ENCODE data around the gene ASPHD1.
A peak's percentile ranks its signal among the peaks of the same experiment; 100 is the strongest.

The ASPHD1 gene

DNA sequence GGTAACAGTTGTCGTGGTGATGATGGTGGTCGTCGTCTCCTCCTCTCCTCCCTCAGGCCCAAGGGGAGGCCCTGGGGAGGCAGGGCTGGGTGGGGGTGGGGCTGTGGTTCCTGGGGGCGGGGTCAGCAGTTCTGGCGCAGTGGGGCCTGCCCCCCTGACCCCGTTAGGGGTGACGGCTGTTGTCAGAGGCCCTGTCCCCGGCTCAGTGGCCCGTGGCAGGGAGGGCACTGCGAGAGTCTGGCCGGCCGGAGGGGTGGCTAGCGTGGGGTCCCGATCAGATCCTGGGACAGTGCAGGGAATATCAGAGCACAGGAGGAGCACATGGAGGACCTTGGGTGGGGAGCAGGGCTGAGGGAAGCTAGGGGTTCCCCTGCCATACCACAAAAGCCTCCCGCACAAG, 3.4 kb upstream of the ASPHD1 start:
- TF ChIP-seq TAF1 (IDR thresholded peaks at IDR 0.05; ENCODE audit: borderline replicate concordance, insufficient read depth, low read length) = no peak
- TF ChIP-seq SIN3A (IDR thresholded peaks at IDR 0.05; ENCODE audit: borderline replicate concordance, insufficient read depth, low read length) = no peak
- TF ChIP-seq POLR2AphosphoS5 (IDR thresholded peaks at IDR 0.05; ENCODE audit: low read depth, low read length) = no peak
- TF ChIP-seq, protein P1, sequence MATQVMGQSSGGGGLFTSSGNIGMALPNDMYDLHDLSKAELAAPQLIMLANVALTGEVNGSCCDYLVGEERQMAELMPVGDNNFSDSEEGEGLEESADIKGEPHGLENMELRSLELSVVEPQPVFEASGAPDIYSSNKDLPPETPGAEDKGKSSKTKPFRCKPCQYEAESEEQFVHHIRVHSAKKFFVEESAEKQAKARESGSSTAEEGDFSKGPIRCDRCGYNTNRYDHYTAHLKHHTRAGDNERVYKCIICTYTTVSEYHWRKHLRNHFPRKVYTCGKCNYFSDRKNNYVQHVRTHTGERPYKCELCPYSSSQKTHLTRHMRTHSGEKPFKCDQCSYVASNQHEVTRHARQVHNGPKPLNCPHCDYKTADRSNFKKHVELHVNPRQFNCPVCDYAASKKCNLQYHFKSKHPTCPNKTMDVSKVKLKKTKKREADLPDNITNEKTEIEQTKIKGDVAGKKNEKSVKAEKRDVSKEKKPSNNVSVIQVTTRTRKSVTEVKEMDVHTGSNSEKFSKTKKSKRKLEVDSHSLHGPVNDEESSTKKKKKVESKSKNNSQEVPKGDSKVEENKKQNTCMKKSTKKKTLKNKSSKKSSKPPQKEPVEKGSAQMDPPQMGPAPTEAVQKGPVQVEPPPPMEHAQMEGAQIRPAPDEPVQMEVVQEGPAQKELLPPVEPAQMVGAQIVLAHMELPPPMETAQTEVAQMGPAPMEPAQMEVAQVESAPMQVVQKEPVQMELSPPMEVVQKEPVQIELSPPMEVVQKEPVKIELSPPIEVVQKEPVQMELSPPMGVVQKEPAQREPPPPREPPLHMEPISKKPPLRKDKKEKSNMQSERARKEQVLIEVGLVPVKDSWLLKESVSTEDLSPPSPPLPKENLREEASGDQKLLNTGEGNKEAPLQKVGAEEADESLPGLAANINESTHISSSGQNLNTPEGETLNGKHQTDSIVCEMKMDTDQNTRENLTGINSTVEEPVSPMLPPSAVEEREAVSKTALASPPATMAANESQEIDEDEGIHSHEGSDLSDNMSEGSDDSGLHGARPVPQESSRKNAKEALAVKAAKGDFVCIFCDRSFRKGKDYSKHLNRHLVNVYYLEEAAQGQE (IDR thresholded peaks at IDR 0.05; ENCODE audit: insufficient read depth in 1 of 2, low read depth in 2 of 2, low read length in 2 of 2) = no peak
- TF ChIP-seq FOXP2 (optimal IDR thresholded peaks at IDR 0.05; ENCODE audit: borderline replicate concordance, extremely low read depth, extremely low read length, insufficient read depth) = no peak

DNA sequence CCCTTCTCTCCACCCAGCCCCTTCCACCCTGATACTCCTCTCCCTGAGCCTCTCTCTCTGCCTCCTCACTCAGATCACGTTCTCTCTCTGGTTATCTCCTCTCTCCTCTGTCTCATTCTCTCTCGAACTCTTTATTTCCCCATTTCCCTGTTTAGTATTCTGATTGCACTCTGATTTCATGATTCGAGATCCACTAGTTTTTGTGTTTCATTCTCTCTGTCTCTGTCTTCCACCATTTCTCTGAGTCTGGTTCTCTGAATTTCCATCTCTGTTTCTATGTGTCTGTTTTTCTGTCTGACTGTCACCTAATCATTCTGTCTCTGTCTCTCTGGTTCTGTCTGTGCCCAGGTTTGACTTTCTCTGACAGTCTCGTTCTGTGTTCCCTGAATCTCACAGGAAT, 3.0 kb upstream of the ASPHD1 start:
- TF ChIP-seq SIN3A (IDR thresholded peaks at IDR 0.05; ENCODE audit: borderline replicate concordance, insufficient read depth, low read length) (no peak), POLR2AphosphoS5 (IDR thresholded peaks at IDR 0.05; ENCODE audit: low read depth, low read length) (no peak), TAF1 (IDR thresholded peaks at IDR 0.05; ENCODE audit: borderline replicate concordance, insufficient read depth, low read length) (no peak), FOXP2 (optimal IDR thresholded peaks at IDR 0.05; ENCODE audit: borderline replicate concordance, extremely low read depth, extremely low read length, insufficient read depth) (no peak)
- TF ChIP-seq, protein P1 (IDR thresholded peaks at IDR 0.05; ENCODE audit: insufficient read depth in 1 of 2, low read depth in 2 of 2, low read length in 2 of 2) = no peak

DNA sequence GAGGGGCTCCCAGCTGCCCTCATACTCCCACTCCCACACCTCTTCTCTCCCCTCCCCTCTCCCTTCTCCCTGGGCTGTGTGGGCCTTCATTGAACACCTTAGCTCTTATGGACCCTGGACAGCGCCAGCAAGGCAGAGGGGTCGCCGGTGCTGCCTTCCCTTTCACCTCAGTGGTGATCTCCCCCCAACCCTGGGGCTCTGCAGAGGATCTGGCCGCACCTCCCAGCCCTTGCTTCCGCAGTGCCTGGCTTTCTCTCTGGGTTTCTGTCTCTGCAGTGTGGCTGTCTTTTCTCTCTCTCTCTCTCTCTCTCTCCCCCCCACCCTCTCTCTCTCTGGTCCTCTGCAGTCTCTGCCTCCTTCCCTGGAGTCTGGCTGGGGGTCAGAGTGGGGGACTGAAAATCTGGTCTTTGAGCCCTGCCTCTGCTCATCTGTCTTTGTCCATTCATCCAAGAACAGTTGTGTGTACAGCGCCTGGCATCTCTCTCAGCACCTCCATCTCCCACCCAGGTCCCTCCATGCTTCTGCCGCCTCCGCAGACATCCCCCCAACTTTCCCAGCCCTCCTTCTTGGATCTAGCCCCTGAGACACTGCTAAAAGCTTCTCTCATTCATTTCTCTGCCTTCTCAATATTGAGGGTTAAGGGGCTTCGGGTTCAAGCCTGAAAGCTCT, 2.0 kb upstream of the ASPHD1 start:
- TF ChIP-seq, protein P1 (IDR thresholded peaks at IDR 0.05; ENCODE audit: insufficient read depth in 1 of 2, low read depth in 2 of 2, low read length in 2 of 2) = peak; percentile 71 to 89; a peak in 3 of 4 replicates
- TF ChIP-seq FOXP2 (optimal IDR thresholded peaks at IDR 0.05; ENCODE audit: borderline replicate concordance, extremely low read depth, extremely low read length, insufficient read depth) = no peak
- no peak for TF ChIP-seq TAF1 (IDR thresholded peaks at IDR 0.05; ENCODE audit: borderline replicate concordance, insufficient read depth, low read length)

DNA sequence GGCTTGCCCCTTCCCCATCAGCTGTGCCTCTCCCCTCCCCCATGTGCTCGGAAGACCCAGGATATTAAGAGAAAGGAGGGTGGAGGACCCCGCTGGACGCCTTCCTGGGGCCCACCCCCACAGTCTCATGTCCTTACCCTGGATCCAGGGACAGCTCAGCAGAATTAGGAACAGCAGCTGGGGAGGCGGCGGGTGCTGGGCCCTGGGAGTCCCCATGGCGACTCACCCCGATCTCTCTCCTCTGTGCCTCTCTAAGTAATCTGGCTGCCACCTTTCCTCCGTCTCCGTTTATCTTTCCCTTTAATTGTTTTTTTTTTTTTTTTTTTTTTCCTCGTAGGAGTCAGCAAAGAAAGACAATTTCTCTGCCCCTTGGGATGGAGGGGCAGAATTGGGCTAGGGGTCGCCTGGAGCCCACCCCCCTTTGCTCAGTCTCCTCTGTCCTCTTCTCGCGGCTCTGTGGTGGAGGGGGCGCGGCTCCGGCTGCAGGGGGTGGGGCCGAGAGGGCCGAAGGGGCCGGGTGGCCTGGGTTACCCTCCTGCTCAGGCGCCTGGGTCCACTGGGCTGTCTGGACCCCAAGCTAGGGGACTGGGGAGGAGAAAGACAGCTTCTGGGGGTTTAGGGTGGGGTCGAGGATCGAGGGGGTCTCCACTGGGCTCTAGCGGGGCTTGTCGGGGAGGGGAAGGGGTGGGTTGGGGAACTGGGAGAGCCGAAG, 1.3 kb upstream of the ASPHD1 start:
- TF ChIP-seq TAF1 (IDR thresholded peaks at IDR 0.05; ENCODE audit: borderline replicate concordance, insufficient read depth, low read length) = no peak
- TF ChIP-seq, protein P1 (IDR thresholded peaks at IDR 0.05; ENCODE audit: insufficient read depth in 1 of 2, low read depth in 2 of 2, low read length in 2 of 2) = no peak
- no peak for TF ChIP-seq FOXP2 (optimal IDR thresholded peaks at IDR 0.05; ENCODE audit: borderline replicate concordance, extremely low read depth, extremely low read length, insufficient read depth)
- no peak for TF ChIP-seq SIN3A (IDR thresholded peaks at IDR 0.05; ENCODE audit: borderline replicate concordance, insufficient read depth, low read length)
- no peak for TF ChIP-seq POLR2AphosphoS5 (IDR thresholded peaks at IDR 0.05; ENCODE audit: low read depth, low read length)

Measured in PFSK-1 (cell line).